Left lung (tissue), 10 donors: ENCODE data around the gene STPG2. TPM values are rescaled to one million over a fixed set of nuclear protein-coding genes. Genes with fewer than 3 reads are reported as not detected.

Source experiments
- ATAC-seq: fragments of 200-7000 bp; cut with Tn5 transposase; one replicate; pipeline ENCODE4 v1.9.1; 2020; ENCODE audit warnings: moderate library complexity
- DNase-seq, 4 donors: peaks; one replicate each; pipeline ENCODE4 v3.0.0-alpha.2; 2013 to 2020
- H3K27ac ChIP-seq, 2 donors: fragments of 200-600 bp; sonication (generic) in 1 of 2; one replicate each; pipeline versions ENCODE4 v1.5.0 to v1.8.0; 2020 to 2021
- H3K27me3 ChIP-seq, 2 donors: fragments of 200-600 bp; sonication (generic) in 1 of 2; one replicate each; pipeline versions ENCODE4 v1.5.0 to v1.8.0; 2020 to 2021
- H3K36me3 ChIP-seq, 2 donors: fragments of 200-600 bp; sonication (generic) in 1 of 2; one replicate each; pipeline versions ENCODE4 v1.5.0 to v1.8.0; 2020 to 2021
- H3K4me1 ChIP-seq, 2 donors: fragments of 200-600 bp; one replicate each; pipeline ENCODE4 v1.8.0; 2021
- H3K4me3 ChIP-seq, 2 donors: fragments of 200-600 bp; sonication (generic) in 1 of 2; one replicate each; pipeline versions ENCODE4 v1.5.0 to v1.8.0; 2020 to 2021; ENCODE audit warnings: mild to moderate bottlenecking in 1 of 2
- H3K9me3 ChIP-seq, 2 donors: fragments of 200-600 bp; sonication (generic) in 1 of 2; one replicate each; pipeline versions ENCODE4 v1.5.0 to v1.8.0; 2020 to 2021
- CTCF ChIP-seq, 2 donors: fragments of 200-600 bp; sonication (generic) in 1 of 2; IDR thresholded peaks; one replicate each; pipeline versions ENCODE4 v1.5.0 to v1.8.0; 2021; ENCODE audit warnings: antibody characterized with exemption in 2 of 2
- intact Hi-C, 2 donors: fragments of 100-400 bp; cut with DNase I; formaldehyde crosslinking; loops; one replicate each; pipeline versions ENCODE4 v1.11.2 to v1.14.2; 2022
- polyA plus RNA-seq, 6 donors: library from polyadenylated mRNA; unstranded; fragments of 120-200 nt; gene quantifications; one replicate each; pipeline ENCODE4 v1.2.1, GENCODE V29; 2013; ENCODE audit not compliant: insufficient read length in 6 of 6
- total RNA-seq, 2 donors: library from RNA; stranded (reverse); fragmentation: NEBNext Ultra II Directional; extraction: Animal tissue kit (Norgen Biotek cat#: 25700); gene quantifications; one replicate each; pipeline ENCODE4 v1.2.1, GENCODE V29; 2021
- donor health status: DM: no; HTN: yes; CAD: no.
- donor health status: DM: no; HTN: no; CAD: no.

STPG2 gene
- total and polyA plus RNA-seq, 8 donors, result 0.13 to 0.76 (median 0.30) TPM

- intact Hi-C loops, result no loop called here
- peaks cover 0 to 19% of the 10 kb centered on the region in 2 donors for H3K9me3 ChIP-seq
These were observed 297.5 kb downstream of the STPG2 start for GRCh38 chr4:97845758-97846157.

GRCh38 chr4:97841512-97841911, 301.8 kb downstream of the STPG2 start:
- H3K36me3 ChIP-seq, result no peaks in the 10 kb centered on the region
- ATAC-seq (no peak), DNase-seq (no peak)
- H3K4me1 ChIP-seq, result no peaks in the 10 kb centered on the region
- no peak overlapping the region for H3K27ac ChIP-seq
- peaks cover 0 to 8% of the 10 kb centered on the region in 2 donors for H3K9me3 ChIP-seq
- TF ChIP-seq CTCF (IDR thresholded peaks at IDR 0.05), result no peak
- H3K4me3 ChIP-seq, result no peak overlapping the region
- H3K27me3 ChIP-seq, result no peaks in the 10 kb centered on the region
- intact Hi-C loops, result no loop called here

More at GRCh38 chr4:97845758-97846157, 297.5 kb downstream of the STPG2 start:
- H3K27ac ChIP-seq, result no peak overlapping the region
- ATAC-seq (no peak), DNase-seq (no peak)
- no peaks in the 10 kb centered on the region for H3K36me3 ChIP-seq
- H3K27me3 ChIP-seq, result no peaks in the 10 kb centered on the region
- no peak overlapping the region for H3K4me3 ChIP-seq
- no peak for TF ChIP-seq CTCF (IDR thresholded peaks at IDR 0.05)
- H3K4me1 ChIP-seq, result no peaks in the 10 kb centered on the region

DNA sequence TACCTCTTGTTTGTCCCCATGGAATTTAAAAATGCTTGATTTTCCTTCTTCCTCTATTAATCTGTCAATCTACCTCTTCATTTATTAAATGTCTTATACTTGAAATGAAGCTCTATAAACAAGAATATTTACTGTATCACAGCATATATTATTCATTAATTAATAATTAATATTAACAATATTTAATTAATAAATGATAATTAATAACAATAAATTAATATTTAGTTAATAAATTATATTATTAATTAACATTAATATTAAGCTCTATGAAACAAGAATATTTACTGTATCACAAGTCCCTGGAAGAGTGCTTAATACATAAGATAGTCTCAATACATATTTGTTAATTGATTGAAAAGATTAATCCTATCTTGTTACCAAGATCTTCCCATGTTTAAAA, 306.6 kb downstream of the STPG2 start:
- Histone ChIP-seq H3K4me1 (no peaks in the 10 kb centered on the region), H3K4me3 (no peak overlapping the region), H3K27ac (no peak overlapping the region), H3K9me3 (peaks cover 0 to 19% of the 10 kb centered on the region in 2 donors), H3K36me3 (no peaks in the 10 kb centered on the region), H3K27me3 (no peaks in the 10 kb centered on the region)
- TF ChIP-seq CTCF (IDR thresholded peaks at IDR 0.05), result no peak
- no peak for ATAC-seq
- intact Hi-C loops, result no loop called here
- DNase-seq, result no peak

DNA sequence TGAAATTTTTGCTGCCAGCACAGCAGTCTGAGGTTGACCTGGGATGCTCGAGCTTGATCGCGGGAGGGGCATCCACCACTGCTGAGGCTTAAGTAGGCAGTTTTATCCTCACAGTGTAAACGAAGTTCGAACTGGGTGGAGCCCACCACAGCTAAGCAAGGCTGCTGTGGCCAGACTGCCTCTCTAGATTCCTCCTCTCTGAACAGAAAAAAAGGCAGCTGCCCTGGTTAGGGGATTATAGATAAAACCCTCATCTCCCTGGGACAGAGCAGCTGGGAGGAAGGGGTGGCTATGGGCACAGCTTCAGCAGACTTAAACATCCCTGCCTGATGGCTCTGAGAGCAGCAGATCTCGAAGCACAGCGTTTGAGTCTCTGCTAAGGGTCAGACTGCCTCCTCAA, 314.6 kb downstream of the STPG2 start:
- Histone ChIP-seq H3K36me3 (no peaks in the 10 kb centered on the region), H3K9me3 (peaks cover 0 to 35% of the 10 kb centered on the region in 2 donors), H3K27ac (no peak overlapping the region), H3K4me1 (no peaks in the 10 kb centered on the region), H3K27me3 (no peaks in the 10 kb centered on the region), H3K4me3 (no peak overlapping the region)
- ATAC-seq, result no peak
- DNase-seq, result no peak
- intact Hi-C loops, result no loop called here
- no peak for TF ChIP-seq CTCF (IDR thresholded peaks at IDR 0.05)

GRCh38 chr4:97819294-97819693, 324.0 kb downstream of the STPG2 start:
- Histone ChIP-seq H3K36me3 (no peaks in the 10 kb centered on the region), H3K9me3 (peaks cover 0 to 17% of the 10 kb centered on the region in 2 donors), H3K4me1 (no peaks in the 10 kb centered on the region), H3K4me3 (no peak overlapping the region), H3K27me3 (no peaks in the 10 kb centered on the region), H3K27ac (no peak overlapping the region)
- DNase-seq (no peak), ATAC-seq (no peak)
- TF ChIP-seq CTCF (IDR thresholded peaks at IDR 0.05), result no peak
- intact Hi-C loops, result no loop called here
